Endothelial cell of umbilical vein (primary cell): ENCODE data around the gene ST8SIA2. TPM values are rescaled to one million over a fixed set of nuclear protein-coding genes. Genes with fewer than 3 reads are reported as not detected.

Source experiments
- BruUV-seq: library from RNA; stranded (reverse); fragments of 400-500 nt; replicated peaks from 2 replicates; lab custom pipeline; 2021; lab: Mats Ljungman, UMichigan
- CTCF ChIA-PET: fragments of 300-600, 350-600 bp; sonication (Branson Sonifier 250); formaldehyde crosslinking; loops from one replicate; lab custom pipeline; 2021; ENCODE audit warnings: antibody characterized with exemption, inconsistent platforms; lab: Charles Lee
- POLR2A ChIA-PET: fragments of 300-600, 350-600 bp; sonication (Branson Sonifier 250); formaldehyde crosslinking; loops from one replicate; lab custom pipeline; 2021; ENCODE audit warnings: antibody characterized with exemption, inconsistent platforms; lab: Charles Lee
- DNase-seq: peaks from one replicate; pipeline ENCODE4 v3.0.0-alpha.2; 2011; ENCODE audit warnings: low read depth, low spot score
- FAIRE-seq: peaks from 2 replicates; lab custom pipeline; 2011; peaks lifted over from hg19 to GRCh38; lab: Jason Lieb, UNC
- H2AFZ ChIP-seq: 2 replicates; pipeline ENCODE4 v1.6.0; 2012; ENCODE audit warnings: low read depth, low read length, control low read depth, inconsistent platforms
- H3K27ac ChIP-seq: 2 replicates; pipeline ENCODE4 v1.5.1; 2011; ENCODE audit warnings: low read depth, mild to moderate bottlenecking, control low read depth, low read length, moderate library complexity; ENCODE audit not compliant: insufficient read depth
- H3K27me3 ChIP-seq, 2 experiments: 2 replicates each; pipeline versions ENCODE4 v1.6.0 to v1.6.1; 2011; ENCODE audit warnings: low read length in 2 of 2, mixed read lengths in 1 of 2; ENCODE audit not compliant: control insufficient read depth in 2 of 2, insufficient read depth in 2 of 2
- H3K36me3 ChIP-seq, 2 experiments: 2 replicates in 1 of 2; 3 replicates in 1 of 2; pipeline ENCODE4 v1.5.1; 2011; ENCODE audit warnings: low read length in 2 of 2, mild to moderate bottlenecking in 1 of 2, moderate library complexity in 1 of 2; ENCODE audit not compliant: control insufficient read depth in 2 of 2, insufficient read depth in 2 of 2; ENCODE audit errors: extremely low read depth in 1 of 2
- H3K4me1 ChIP-seq: 3 replicates; pipeline ENCODE4 v1.5.1; 2011; ENCODE audit warnings: mild to moderate bottlenecking, low read length; ENCODE audit not compliant: control insufficient read depth, insufficient read depth; ENCODE audit errors: extremely low read depth
- H3K4me2 ChIP-seq: 2 replicates; pipeline ENCODE4 v1.6.1; 2011; ENCODE audit warnings: low read length, control low read depth, mixed read lengths; ENCODE audit not compliant: insufficient read depth
- H3K4me3 ChIP-seq, 3 experiments: fragments of 200-600 bp in 1 of 3; sonication (generic), shearing (Covaris generic) in 1 of 3; replicated peaks in 1 of 3; 2 replicates each; pipeline ENCODE4 v1.5.1; 2011 to 2016; ENCODE audit warnings: control low read depth in 3 of 3, low read length in 3 of 3, mild to moderate bottlenecking in 2 of 3, inconsistent platforms in 1 of 3, low read depth in 1 of 3, moderate library complexity in 1 of 3; ENCODE audit not compliant: insufficient read depth in 1 of 3
- H3K79me2 ChIP-seq: 2 replicates; pipeline ENCODE4 v1.6.0; 2012; ENCODE audit warnings: low read length, inconsistent platforms; ENCODE audit not compliant: control insufficient read depth, insufficient read depth
- H3K9ac ChIP-seq: replicated peaks from 2 replicates; pipeline ENCODE3; 2011; ENCODE audit warnings: low read length, control low read depth; ENCODE audit not compliant: insufficient read depth; ENCODE audit errors: extremely low read depth
- H3K9me1 ChIP-seq: replicated peaks from 3 replicates; pipeline ENCODE4 v1.6.0; 2011; ENCODE audit warnings: mild to moderate bottlenecking, low read length; ENCODE audit not compliant: control insufficient read depth, insufficient read depth; ENCODE audit errors: extremely low read depth
- H3K9me3 ChIP-seq: replicated peaks from 2 replicates; pipeline ENCODE4 v1.5.1; 2012; ENCODE audit warnings: low read length, inconsistent platforms; ENCODE audit not compliant: control insufficient read depth, insufficient read depth
- H4K20me1 ChIP-seq: replicated peaks from 2 replicates; pipeline ENCODE3; 2011; ENCODE audit warnings: mild to moderate bottlenecking, low read length; ENCODE audit not compliant: control insufficient read depth, insufficient read depth; ENCODE audit errors: extremely low read depth
- CTCF ChIP-seq, 2 donors: IDR thresholded peaks; 1 replicate in 1 of 2; 2 replicates in 1 of 2; pipeline ENCODE4 v1.5.1; 2011; ENCODE audit warnings: low read length in 2 of 2, mild to moderate bottlenecking in 2 of 2, moderate library complexity in 2 of 2, control low read depth in 1 of 2, inconsistent platforms in 1 of 2, low read depth in 1 of 2; ENCODE audit not compliant: insufficient read depth in 1 of 2; ENCODE audit errors: extremely low read depth in 1 of 2
- EZH2 ChIP-seq: IDR thresholded peaks from 2 replicates; pipeline ENCODE4 v1.6.1; 2012; ENCODE audit warnings: borderline replicate concordance, low read depth, mild to moderate bottlenecking, moderate library complexity, low read length, inconsistent platforms; ENCODE audit not compliant: severe bottlenecking
- GATA2 ChIP-seq: IDR thresholded peaks from 2 replicates; pipeline ENCODE4 v1.7.0; 2011; ENCODE audit warnings: low read depth, mild to moderate bottlenecking, moderate library complexity, mixed read lengths, low read length; ENCODE audit not compliant: insufficient read length, insufficient read depth
- JUN ChIP-seq: IDR thresholded peaks from 2 replicates; pipeline ENCODE4 v1.6.1; 2011; ENCODE audit warnings: borderline replicate concordance, low read depth; ENCODE audit not compliant: insufficient read length, insufficient read depth
- MAX ChIP-seq: IDR thresholded peaks from 2 replicates; pipeline ENCODE4 v1.6.1; 2011; ENCODE audit not compliant: insufficient read depth, insufficient read length
- MYC ChIP-seq: IDR thresholded peaks from one replicate; pipeline ENCODE4 v1.6.1; 2011; ENCODE audit warnings: mild to moderate bottlenecking, low read depth, low read length
- POLR2A ChIP-seq: IDR thresholded peaks from 2 replicates; pipeline ENCODE4 v1.6.1; 2012; ENCODE audit warnings: low read depth, mild to moderate bottlenecking, control low read depth, low read length
- POLR2AphosphoS5 ChIP-seq: IDR thresholded peaks from 2 replicates; pipeline ENCODE4 v1.6.1; 2012; ENCODE audit warnings: low read depth, mild to moderate bottlenecking, control low read depth, low read length, moderate library complexity; ENCODE audit not compliant: insufficient read depth
- dilution Hi-C: fragments of 300-500 bp; cut with MboI; formaldehyde crosslinking; loops from one replicate; pipeline ENCODE4 v1.15.0; 2019; ENCODE audit warnings: low sequenced_read_pairs; ENCODE audit not compliant: extremely low pct_ligation_motif_present
- intact Hi-C: fragments of 100-400 bp; cut with micrococcal nuclease; formaldehyde crosslinking; loops from one replicate; pipeline ENCODE4 v1.10.0; 2022
- polyA plus RNA-seq, 4 experiments: library from polyadenylated mRNA; depleted of rRNA in 3 of 4; stranded (reverse) in 3 of 4; unstranded in 1 of 4; fragments of >200 nt; gene quantifications; 2 replicates each; pipeline versions ENCODE4 v1.2.1 to v1.2.3, GENCODE V29; 2011 to 2012; ENCODE audit warnings: missing spikeins in 1 of 4
- total RNA-seq: library from RNA; stranded (reverse); gene quantifications from 2 replicates; pipeline ENCODE4 v1.2.3, GENCODE V29; 2021

The ST8SIA2 gene
- total and polyA plus RNA-seq, 2 donors (not counting 3 experiments of a cell fraction or from before 2014, with no cell fraction given): 0.35 to 0.46 TPM

GRCh38 chr15:92466834-92467233, 73.2 kb downstream of the ST8SIA2 start:
- Histone ChIP-seq H2AFZ (no peak overlapping the region), H3K27me3 (no peaks in the 10 kb centered on the region), H3K79me2 (no peaks in the 10 kb centered on the region), H3K4me2 (no peak overlapping the region), H3K9ac (no peak overlapping the region), H3K9me3 (no peaks in the 10 kb centered on the region), H3K4me3 (no peak overlapping the region), H4K20me1 (no peaks in the 10 kb centered on the region), H3K9me1 (no peaks in the 10 kb centered on the region), H3K36me3 (no peaks in the 10 kb centered on the region), H3K4me1 (no peaks in the 10 kb centered on the region), H3K27ac (no peak overlapping the region)
- TF ChIP-seq GATA2: no peak
- TF ChIP-seq JUN: no peak
- TF ChIP-seq POLR2A: no peak
- DNase-seq (no peak), FAIRE-seq (no peak)
- ChIA-PET CTCF (no interaction called here), POLR2A (no interaction called here)
- dilution Hi-C loops (no loop called here), intact Hi-C loops (no loop called here)
- BruUV-seq: no TSS peak

- no peak overlapping the region for H3K4me2 ChIP-seq
- no peaks in the 10 kb centered on the region for H3K9me1 ChIP-seq
- dilution Hi-C loops: no loop called here
- intact Hi-C loops: no loop called here
- H4K20me1 ChIP-seq: no peaks in the 10 kb centered on the region
- no peak overlapping the region for H2AFZ ChIP-seq
- no peak overlapping the region for H3K27ac ChIP-seq
- ChIA-PET POLR2A (no interaction called here), CTCF (no interaction called here)
- no peak overlapping the region for H3K4me3 ChIP-seq
- H3K27me3 ChIP-seq: no peaks in the 10 kb centered on the region
- H3K9ac ChIP-seq: no peak overlapping the region
- no peak for FAIRE-seq
- no TSS peak for BruUV-seq
- no peaks in the 10 kb centered on the region for H3K4me1 ChIP-seq
- H3K79me2 ChIP-seq: no peaks in the 10 kb centered on the region
- no peaks in the 10 kb centered on the region for H3K36me3 ChIP-seq
- DNase-seq: no peak
- TF ChIP-seq MYC: no peak
- no peak for TF ChIP-seq POLR2AphosphoS5
- no peak for TF ChIP-seq GATA2
- TF ChIP-seq CTCF (IDR thresholded peaks at IDR 0.05; ENCODE audit: extremely low read depth in 1 of 2, insufficient read depth in 1 of 2, low read depth in 1 of 2, low read length in 2 of 2): no peak
- no peak for TF ChIP-seq MAX
- TF ChIP-seq JUN: no peak
- TF ChIP-seq EZH2: no peak
- no peaks in the 10 kb centered on the region for H3K9me3 ChIP-seq
Observed at GRCh38 chr15:92467245-92467644, 73.6 kb downstream of the ST8SIA2 start.
